Adrenal gland (tissue), 5 donors: Measurements from ENCODE around the gene SPP1.

Experiments used
- CTCF ChIP-seq, 6 experiments: fragments of 450-650 bp in 4 of 6; fragments of 200-600 bp in 2 of 6; sonication (generic) in 1 of 6; IDR thresholded peaks; 1 replicate in 5 of 6; 2 replicates in 1 of 6; pipeline versions ENCODE4 v1.5.1 to v1.8.0; 2016 to 2021; ENCODE audit warnings: antibody characterized with exemption in 6 of 6, mild to moderate bottlenecking in 2 of 6, moderate library complexity in 1 of 6
- POLR2A ChIP-seq, 2 donors: fragments of 450-650 bp; IDR thresholded peaks; one replicate each; pipeline ENCODE4 v1.6.1; 2017; ENCODE audit warnings: antibody characterized with exemption in 2 of 2, mild to moderate bottlenecking in 2 of 2, moderate library complexity in 1 of 2
- donor health status: DM: no; HTN: no; CAD: no.

- TF ChIP-seq CTCF (IDR thresholded peaks at IDR 0.05) (no peak), POLR2A (IDR thresholded peaks at IDR 0.05) (no peak)
These were observed 32.7 kb downstream of the SPP1 start for GRCh38 chr4:88008122-88008742.
